ENCODE results near the gene SLC25A31.

Gene SLC25A31

DNA sequence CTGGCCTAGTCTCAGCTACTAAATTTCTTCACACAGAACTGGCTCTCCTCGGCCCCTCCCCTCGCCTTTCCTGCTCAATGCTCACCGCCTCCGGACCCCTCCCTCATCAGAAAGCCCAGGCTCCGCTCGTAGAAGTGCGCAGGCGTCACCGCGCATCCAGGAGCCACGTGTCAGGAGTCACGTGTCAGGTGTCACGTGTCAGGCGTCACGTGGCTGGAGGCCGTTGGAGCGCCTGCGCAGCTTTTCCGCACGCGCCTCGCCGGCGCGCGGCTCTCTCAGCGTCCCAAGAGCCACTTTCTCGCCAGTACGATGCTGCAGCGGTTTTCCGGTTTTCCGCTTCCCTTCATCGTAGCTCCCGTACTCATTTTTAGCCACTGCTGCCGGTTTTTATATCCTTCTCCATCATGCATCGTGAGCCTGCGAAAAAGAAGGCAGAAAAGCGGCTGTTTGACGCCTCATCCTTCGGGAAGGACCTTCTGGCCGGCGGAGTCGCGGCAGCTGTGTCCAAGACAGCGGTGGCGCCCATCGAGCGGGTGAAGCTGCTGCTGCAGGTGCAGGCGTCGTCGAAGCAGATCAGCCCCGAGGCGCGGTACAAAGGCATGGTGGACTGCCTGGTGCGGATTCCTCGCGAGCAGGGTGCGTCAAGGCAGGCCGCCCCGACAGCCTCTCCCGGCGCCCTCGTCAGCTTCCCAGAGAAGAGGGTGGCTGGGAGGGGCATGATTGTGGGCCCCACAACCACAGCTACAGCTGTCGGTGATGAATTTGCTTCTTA, at the start of gene SLC25A31:
TSS of gene SLC25A31 (plus strand) at position 259 of the 772 bp plus-strand sequence. CDS start at position 405, 146 bp downstream.
- Histone ChIP-seq H3K36me3 (ENCODE audit: insufficient read depth, low read depth, low read length) (no peaks in the 10 kb centered on the region), H3K4me1 (ENCODE audit: insufficient read depth, low read length) (no peaks in the 10 kb centered on the region), H3K27me3 (ENCODE audit: insufficient read depth, low read length) (no peaks in the 10 kb centered on the region), H3K9me3 (ENCODE audit: insufficient read depth, low read depth, low read length) (no peaks in the 10 kb centered on the region), H3K4me3 (ENCODE audit: low read length) (no peak within 1 kb of the TSS), H3K27ac (ENCODE audit: low read length) (no peak within 1 kb of the TSS), H3K9ac (ENCODE audit: low read depth, low read length) (no peak within 1 kb of the TSS)

- Histone ChIP-seq H3K4me3 (ENCODE audit: low read length) (no peak overlapping the region), H3K4me1 (ENCODE audit: insufficient read depth, low read length) (no peaks in the 10 kb centered on the region), H3K9me3 (ENCODE audit: insufficient read depth, low read depth, low read length) (no peaks in the 10 kb centered on the region), H3K27ac (ENCODE audit: low read length) (no peak overlapping the region), H3K27me3 (ENCODE audit: insufficient read depth, low read length) (no peaks in the 10 kb centered on the region), H3K36me3 (ENCODE audit: insufficient read depth, low read depth, low read length) (0 out of 2 replicates have a peak, but pooled peaks cover 5% of the 10 kb centered on the region), H3K9ac (ENCODE audit: low read depth, low read length) (no peak overlapping the region)
Observed at GRCh38 chr4:127685292-127685691, 44.9 kb upstream of the SLC25A31 start.

DNA sequence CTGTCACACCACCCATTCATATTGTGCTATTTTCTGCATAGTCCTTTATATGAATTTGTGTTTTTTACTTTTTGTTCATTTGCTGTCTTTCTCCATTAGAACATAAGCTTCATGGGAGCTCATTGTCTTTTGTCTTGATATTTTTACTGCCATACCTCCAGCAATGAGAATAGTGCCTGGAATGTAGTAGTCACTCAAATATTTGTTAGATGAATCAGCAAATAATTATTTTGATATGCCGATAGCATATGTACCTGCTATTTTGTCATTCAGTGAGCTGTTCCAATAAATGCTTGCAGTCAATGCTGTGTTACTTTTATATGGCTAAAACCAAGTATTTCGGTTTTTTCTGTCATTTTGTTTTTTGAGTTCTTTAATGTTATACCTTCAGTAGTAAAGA, 43.5 kb upstream of the SLC25A31 start:
- no peak overlapping the region for H3K27ac ChIP-seq (ENCODE audit: low read length)
- H3K9ac ChIP-seq (ENCODE audit: low read depth, low read length): no peak overlapping the region
- H3K4me1 ChIP-seq (ENCODE audit: insufficient read depth, low read length): no peaks in the 10 kb centered on the region
- H3K9me3 ChIP-seq (ENCODE audit: insufficient read depth, low read depth, low read length): no peaks in the 10 kb centered on the region
- H3K27me3 ChIP-seq (ENCODE audit: insufficient read depth, low read length): no peaks in the 10 kb centered on the region
- 0 out of 2 replicates have a peak, but pooled peaks cover 5% of the 10 kb centered on the region for H3K36me3 ChIP-seq (ENCODE audit: insufficient read depth, low read depth, low read length)
- H3K4me3 ChIP-seq (ENCODE audit: low read length): no peak overlapping the region

DNA sequence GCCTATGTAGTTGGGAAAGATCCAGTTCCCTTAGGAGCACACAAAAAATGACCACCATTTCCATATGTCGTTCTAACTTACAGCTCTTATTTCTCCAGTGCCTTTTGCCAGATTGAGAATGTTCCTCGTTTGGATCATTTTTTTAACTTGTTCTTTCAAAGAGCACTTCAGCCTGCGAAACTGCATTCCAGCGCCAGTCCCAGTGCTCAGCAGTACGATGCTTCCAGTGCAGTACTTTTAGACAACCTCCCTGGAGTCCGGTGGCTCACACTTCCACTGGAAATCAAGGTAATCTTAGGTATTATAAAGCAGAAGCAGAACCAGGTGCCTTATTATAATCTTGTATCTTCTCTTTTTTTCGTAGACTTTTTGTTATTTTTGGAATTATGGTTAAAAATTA, 42.6 kb upstream of the SLC25A31 start:
- H3K27me3 ChIP-seq (ENCODE audit: insufficient read depth, low read length): no peaks in the 10 kb centered on the region

DNA sequence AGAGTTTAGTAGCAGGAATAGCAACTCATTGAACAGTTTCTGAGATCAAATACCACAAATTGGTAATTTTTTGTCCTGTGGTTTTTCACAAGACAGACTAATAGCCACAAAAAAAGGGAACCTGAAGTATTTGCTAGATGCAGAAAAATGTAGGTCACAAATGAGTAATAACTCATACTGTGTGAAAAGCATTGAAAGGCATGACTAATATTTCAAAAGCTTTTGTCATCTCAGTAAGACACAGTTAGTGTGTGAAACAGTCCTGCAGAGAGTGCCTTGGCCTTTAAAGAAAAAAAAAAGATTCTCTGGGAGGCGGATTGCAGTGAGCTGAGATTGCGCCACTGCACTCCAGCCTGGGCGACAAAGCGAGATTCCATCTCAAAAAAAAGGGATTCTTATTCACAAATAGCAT, 31.4 kb upstream of the SLC25A31 start:
- no peak overlapping the region for H3K9ac ChIP-seq (ENCODE audit: low read depth, low read length)
- H3K4me1 ChIP-seq (ENCODE audit: insufficient read depth, low read length): no peaks in the 10 kb centered on the region
- H3K4me3 ChIP-seq (ENCODE audit: low read length): no peak overlapping the region
- H3K27ac ChIP-seq (ENCODE audit: low read length): no peak overlapping the region
- peaks cover 6% of the 10 kb centered on the region for H3K36me3 ChIP-seq (ENCODE audit: insufficient read depth, low read depth, low read length)
- peaks cover 8% of the 10 kb centered on the region for H3K9me3 ChIP-seq (ENCODE audit: insufficient read depth, low read depth, low read length)
- no peaks in the 10 kb centered on the region for H3K27me3 ChIP-seq (ENCODE audit: insufficient read depth, low read length)

More for the DNA sequence above, 42.6 kb upstream of the SLC25A31 start:
- H3K36me3 ChIP-seq (ENCODE audit: insufficient read depth, low read depth, low read length): 0 out of 2 replicates have a peak, but pooled peaks cover 5% of the 10 kb centered on the region
- no peak overlapping the region for H3K4me3 ChIP-seq (ENCODE audit: low read length)
- H3K9ac ChIP-seq (ENCODE audit: low read depth, low read length): no peak overlapping the region
- no peaks in the 10 kb centered on the region for H3K9me3 ChIP-seq (ENCODE audit: insufficient read depth, low read depth, low read length)
- no peaks in the 10 kb centered on the region for H3K4me1 ChIP-seq (ENCODE audit: insufficient read depth, low read length)
- H3K27ac ChIP-seq (ENCODE audit: low read length): no peak overlapping the region

GRCh38 chr4:127708985-127709384, 21.2 kb upstream of the SLC25A31 start:
- H3K27ac ChIP-seq (ENCODE audit: low read length): no peak overlapping the region
- H3K27me3 ChIP-seq (ENCODE audit: insufficient read depth, low read length): no peaks in the 10 kb centered on the region
- H3K9me3 ChIP-seq (ENCODE audit: insufficient read depth, low read depth, low read length): peaks cover 6% of the 10 kb centered on the region; the same call in 1 of the 2 replicates
- peaks cover 39% of the 10 kb centered on the region for H3K36me3 ChIP-seq (ENCODE audit: insufficient read depth, low read depth, low read length)
- H3K4me1 ChIP-seq (ENCODE audit: insufficient read depth, low read length): no peaks in the 10 kb centered on the region
- H3K4me3 ChIP-seq (ENCODE audit: low read length): no peak overlapping the region
- no peak overlapping the region for H3K9ac ChIP-seq (ENCODE audit: low read depth, low read length)

GRCh38 chr4:127709456-127709855, 20.7 kb upstream of the SLC25A31 start:
- Histone ChIP-seq H3K27me3 (ENCODE audit: insufficient read depth, low read length) (no peaks in the 10 kb centered on the region), H3K27ac (ENCODE audit: low read length) (no peak overlapping the region), H3K4me3 (ENCODE audit: low read length) (no peak overlapping the region), H3K4me1 (ENCODE audit: insufficient read depth, low read length) (no peaks in the 10 kb centered on the region), H3K36me3 (ENCODE audit: insufficient read depth, low read depth, low read length) (peaks cover 39% of the 10 kb centered on the region), H3K9me3 (ENCODE audit: insufficient read depth, low read depth, low read length) (peaks cover 6% of the 10 kb centered on the region; the same call in 1 of the 2 replicates), H3K9ac (ENCODE audit: low read depth, low read length) (no peak overlapping the region)

- no peaks in the 10 kb centered on the region for H3K9me3 ChIP-seq (ENCODE audit: insufficient read depth, low read depth, low read length)
- H3K27me3 ChIP-seq (ENCODE audit: insufficient read depth, low read length): no peaks in the 10 kb centered on the region
- H3K9ac ChIP-seq (ENCODE audit: low read depth, low read length): no peak overlapping the region
Observed at GRCh38 chr4:127731406-127731805, 1.2 kb downstream of the SLC25A31 start.

DNA sequence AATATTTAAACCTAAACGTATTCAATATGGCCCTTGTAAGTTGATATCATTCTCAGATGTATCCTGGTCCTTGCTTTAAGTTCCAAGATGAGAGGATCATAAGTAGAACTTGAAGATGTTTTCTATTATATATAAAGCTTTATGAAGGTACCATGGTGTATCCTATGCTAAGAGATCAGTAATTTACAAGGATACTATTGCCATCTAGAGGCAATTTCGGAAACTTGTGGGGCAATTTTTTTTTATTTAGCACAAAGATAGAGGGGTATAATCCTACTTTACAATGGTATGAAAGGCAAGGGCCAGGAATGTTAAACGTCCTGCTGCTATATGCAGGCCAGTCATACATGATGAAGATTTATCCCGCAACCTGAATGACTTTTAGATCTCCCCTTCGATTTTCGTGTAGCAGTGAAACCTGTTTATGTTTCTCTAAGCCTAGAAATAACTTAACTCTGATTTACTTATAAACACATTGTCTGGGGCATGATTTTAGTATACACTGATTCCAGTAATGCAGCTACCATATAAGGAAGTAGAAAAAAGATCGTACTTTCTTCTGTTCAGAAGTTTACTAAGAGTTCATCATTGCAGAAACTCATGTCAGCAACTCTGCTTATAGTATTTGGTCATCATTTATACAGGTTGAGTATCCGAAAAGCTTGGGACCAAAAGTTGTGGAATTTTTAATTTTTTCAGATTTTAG, 2.6 kb downstream of the SLC25A31 start:
- Histone ChIP-seq H3K9ac (ENCODE audit: low read depth, low read length) (no peak overlapping the region), H3K27ac (ENCODE audit: low read length) (no peak overlapping the region), H3K4me3 (ENCODE audit: low read length) (no peak overlapping the region), H3K4me1 (ENCODE audit: insufficient read depth, low read length) (no peaks in the 10 kb centered on the region), H3K36me3 (ENCODE audit: insufficient read depth, low read depth, low read length) (no peaks in the 10 kb centered on the region), H3K9me3 (ENCODE audit: insufficient read depth, low read depth, low read length) (no peaks in the 10 kb centered on the region), H3K27me3 (ENCODE audit: insufficient read depth, low read length) (no peaks in the 10 kb centered on the region)

More at GRCh38 chr4:127731406-127731805, 1.2 kb downstream of the SLC25A31 start:
- H3K4me1 ChIP-seq (ENCODE audit: insufficient read depth, low read length): no peaks in the 10 kb centered on the region
- H3K27ac ChIP-seq (ENCODE audit: low read length): no peak overlapping the region
- H3K36me3 ChIP-seq (ENCODE audit: insufficient read depth, low read depth, low read length): no peaks in the 10 kb centered on the region
- H3K4me3 ChIP-seq (ENCODE audit: low read length): no peak overlapping the region

DNA sequence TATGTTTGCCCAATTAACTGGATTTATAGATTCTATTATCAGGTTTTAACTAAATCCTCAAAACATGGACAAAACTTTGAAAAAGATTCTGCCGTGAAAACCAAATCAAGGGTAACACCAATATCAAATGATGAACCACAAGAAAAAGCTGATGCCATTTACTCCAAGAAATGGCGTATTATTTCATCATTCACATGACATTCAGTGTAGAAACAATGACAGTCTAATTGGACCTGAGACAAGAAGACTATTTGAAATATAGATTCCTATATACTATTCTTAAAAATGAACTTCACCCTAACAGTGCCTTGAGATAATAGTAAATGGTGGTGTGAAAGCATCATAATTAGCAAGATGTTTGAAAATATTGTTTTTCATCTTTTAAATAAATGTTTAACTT, 4.8 kb downstream of the SLC25A31 start:
- H3K4me3 ChIP-seq (ENCODE audit: low read length): no peak overlapping the region
- no peaks in the 10 kb centered on the region for H3K9me3 ChIP-seq (ENCODE audit: insufficient read depth, low read depth, low read length)
- H3K9ac ChIP-seq (ENCODE audit: low read depth, low read length): no peak overlapping the region
- H3K27ac ChIP-seq (ENCODE audit: low read length): no peak overlapping the region
- H3K4me1 ChIP-seq (ENCODE audit: insufficient read depth, low read length): no peaks in the 10 kb centered on the region
- no peaks in the 10 kb centered on the region for H3K27me3 ChIP-seq (ENCODE audit: insufficient read depth, low read length)
- H3K36me3 ChIP-seq (ENCODE audit: insufficient read depth, low read depth, low read length): no peaks in the 10 kb centered on the region

DNA sequence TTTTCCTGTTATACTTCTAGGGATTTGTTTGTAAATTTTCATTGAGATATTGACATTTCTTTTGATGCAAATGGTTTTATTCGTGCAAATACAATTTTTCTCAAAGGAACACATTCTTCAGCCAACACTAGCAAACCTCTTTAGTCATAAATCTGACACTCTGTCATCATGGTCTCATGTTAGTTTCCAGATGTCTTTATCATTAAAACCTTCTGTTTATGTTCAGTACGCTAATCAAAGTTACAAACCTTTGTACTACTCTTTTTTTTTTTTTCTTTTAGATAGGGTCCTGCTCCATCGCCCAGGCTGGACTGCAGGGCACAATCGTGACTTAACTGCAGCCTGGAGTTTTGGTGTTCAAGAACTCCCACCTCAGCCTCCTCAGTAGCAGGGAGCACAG, 7.1 kb downstream of the SLC25A31 start:
- H3K36me3 ChIP-seq (ENCODE audit: insufficient read depth, low read depth, low read length): no peaks in the 10 kb centered on the region
- H3K9me3 ChIP-seq (ENCODE audit: insufficient read depth, low read depth, low read length): peaks cover 13% of the 10 kb centered on the region; the same call in 1 of the 2 replicates
- no peaks in the 10 kb centered on the region for H3K4me1 ChIP-seq (ENCODE audit: insufficient read depth, low read length)
- H3K27me3 ChIP-seq (ENCODE audit: insufficient read depth, low read length): no peaks in the 10 kb centered on the region
- H3K4me3 ChIP-seq (ENCODE audit: low read length): no peak overlapping the region
- no peak overlapping the region for H3K27ac ChIP-seq (ENCODE audit: low read length)
- no peak overlapping the region for H3K9ac ChIP-seq (ENCODE audit: low read depth, low read length)

DNA sequence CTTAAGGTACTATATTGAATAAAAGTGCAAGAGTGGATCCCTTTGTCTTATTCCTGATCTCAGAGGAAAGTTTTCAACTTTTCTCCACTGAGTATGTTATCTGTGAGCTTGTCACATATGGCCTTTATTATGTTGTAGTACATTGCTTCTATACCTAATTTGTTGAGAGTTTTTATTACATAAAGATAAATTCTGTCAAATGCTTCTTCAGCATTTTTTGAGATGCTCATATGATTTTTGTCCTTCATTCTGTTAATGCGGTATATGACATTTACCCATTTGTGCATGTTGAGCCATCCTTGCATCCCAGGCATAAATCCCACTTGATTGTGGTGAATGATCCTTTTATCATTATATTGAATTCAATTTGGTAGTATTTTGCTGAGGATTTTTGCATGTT, 11.0 kb downstream of the SLC25A31 start:
- H3K9me3 ChIP-seq (ENCODE audit: insufficient read depth, low read depth, low read length): peaks cover 15% of the 10 kb centered on the region; the same call in 1 of the 2 replicates
- no peak overlapping the region for H3K4me3 ChIP-seq (ENCODE audit: low read length)
- H3K27ac ChIP-seq (ENCODE audit: low read length): no peak overlapping the region
- H3K27me3 ChIP-seq (ENCODE audit: insufficient read depth, low read length): no peaks in the 10 kb centered on the region
- H3K9ac ChIP-seq (ENCODE audit: low read depth, low read length): no peak overlapping the region
- H3K36me3 ChIP-seq (ENCODE audit: insufficient read depth, low read depth, low read length): no peaks in the 10 kb centered on the region
- no peaks in the 10 kb centered on the region for H3K4me1 ChIP-seq (ENCODE audit: insufficient read depth, low read length)
